H1 (cell line): Measurements from ENCODE around the gene EMP2. TPM values are rescaled to one million over a fixed set of nuclear protein-coding genes. Genes with fewer than 3 reads are reported as not detected.

Experiments
- CTCF ChIA-PET: fragments of 300-600 bp; sonication (Branson Sonifier 250); formaldehyde crosslinking; loops from one replicate; lab custom pipeline; 2021; ENCODE audit not compliant: partially characterized antibody; lab: Charles Lee
- POLR2A ChIA-PET: fragments of 300-600 bp; sonication (Branson Sonifier 250); formaldehyde crosslinking; loops from one replicate; lab custom pipeline; 2021; ENCODE audit warnings: inconsistent platforms; ENCODE audit not compliant: partially characterized antibody; lab: Charles Lee
- DNase-seq, 2 experiments: peaks; one replicate each; pipeline versions ENCODE4 v3.0.0 to v3.0.0-alpha.2; 2010 to 2022; ENCODE audit warnings: low spot score in 2 of 2, low read depth in 1 of 2, mixed read lengths in 1 of 2
- FAIRE-seq: peaks from 2 replicates; lab custom pipeline; 2011; peaks lifted over from hg19 to GRCh38; lab: Jason Lieb, UNC
- H2AFZ ChIP-seq: 2 replicates; pipeline ENCODE4 v1.8.1; 2012; ENCODE audit warnings: low read length, inconsistent platforms
- H2AK5ac ChIP-seq: 2 replicates; pipeline ENCODE4 v1.6.1; 2013; ENCODE audit warnings: low read depth, low read length
- H2BK120ac ChIP-seq: replicated peaks from 2 replicates; pipeline ENCODE3; 2013; ENCODE audit warnings: low read depth, low read length, inconsistent platforms
- H2BK12ac ChIP-seq: 2 replicates; pipeline ENCODE4 v1.6.1; 2013; ENCODE audit warnings: low read depth, low read length
- H2BK15ac ChIP-seq: 2 replicates; pipeline ENCODE4 v1.6.1; 2013; ENCODE audit warnings: low read length
- H2BK20ac ChIP-seq: 2 replicates; pipeline ENCODE4 v1.6.1; 2013; ENCODE audit warnings: low read length
- H2BK5ac ChIP-seq: 2 replicates; pipeline ENCODE4 v1.6.1; 2013; ENCODE audit warnings: low read depth, low read length
- H3K14ac ChIP-seq: 2 replicates; pipeline ENCODE4 v1.6.1; 2013; ENCODE audit warnings: inconsistent platforms; ENCODE audit not compliant: insufficient read length
- H3K18ac ChIP-seq: 2 replicates; pipeline ENCODE4 v1.6.1; 2013; ENCODE audit warnings: low read length; ENCODE audit errors: extremely low read depth
- H3K23ac ChIP-seq: 2 replicates; pipeline ENCODE4 v1.6.1; 2013; ENCODE audit warnings: inconsistent platforms; ENCODE audit not compliant: insufficient read length
- H3K23me2 ChIP-seq: 2 replicates; pipeline ENCODE4 v1.6.1; 2013; ENCODE audit warnings: low read depth, low read length
- H3K27ac ChIP-seq: 2 replicates; pipeline ENCODE4 v1.6.1; 2011; ENCODE audit warnings: low read depth, low read length, inconsistent platforms
- H3K27me3 ChIP-seq, 4 experiments: replicated peaks in 1 of 4; 1 replicate in 1 of 4; 2 replicates in 3 of 4; pipeline versions ENCODE4 v1.6.1 to v1.8.1; 2011 to 2013; ENCODE audit warnings: low read length in 3 of 4, mild to moderate bottlenecking in 3 of 4, inconsistent platforms in 2 of 4, mixed read lengths in 2 of 4, moderate library complexity in 1 of 4; ENCODE audit not compliant: control insufficient read depth in 3 of 4, insufficient read depth in 3 of 4; ENCODE audit errors: extremely low read depth in 1 of 4
- H3K36me3 ChIP-seq, 4 experiments: 2 replicates each; pipeline versions ENCODE4 v1.6.1 to v1.8.1; 2011 to 2013; ENCODE audit warnings: mild to moderate bottlenecking in 4 of 4, low read length in 3 of 4, moderate library complexity in 2 of 4, control low read depth in 1 of 4, inconsistent platforms in 1 of 4; ENCODE audit not compliant: insufficient read depth in 4 of 4, control insufficient read depth in 2 of 4
- H3K4ac ChIP-seq: replicated peaks from 2 replicates; pipeline ENCODE3; 2013; ENCODE audit warnings: low read length, low read depth, mixed read lengths, inconsistent platforms; ENCODE audit not compliant: insufficient read length
- H3K4me1 ChIP-seq, 4 experiments: replicated peaks in 1 of 4; 1 replicate in 1 of 4; 2 replicates in 3 of 4; pipeline versions ENCODE4 v1.6.1 to v1.8.1; 2011 to 2013; ENCODE audit warnings: low read length in 3 of 4, inconsistent platforms in 2 of 4, mixed read lengths in 1 of 4; ENCODE audit not compliant: insufficient read depth in 4 of 4, control insufficient read depth in 3 of 4
- H3K4me2 ChIP-seq, 2 experiments: 2 replicates each; pipeline versions ENCODE4 v1.6.1 to v1.8.1; 2011 to 2013; ENCODE audit warnings: low read depth in 2 of 2, low read length in 2 of 2, control low read depth in 1 of 2, inconsistent platforms in 1 of 2, mild to moderate bottlenecking in 1 of 2; ENCODE audit not compliant: insufficient read depth in 1 of 2
- H3K4me3 ChIP-seq, 4 experiments: fragments of 200-600, 300-600 bp in 1 of 4; sonication (generic), shearing (Covaris generic), sonication (Bioruptor Twin) in 1 of 4; 2 replicates each; pipeline versions ENCODE4 v1.5.1 to v1.8.1; 2011 to 2016; ENCODE audit warnings: low read length in 4 of 4, low read depth in 3 of 4, control low read depth in 2 of 4, inconsistent platforms in 2 of 4, mild to moderate bottlenecking in 2 of 4, mixed read lengths in 1 of 4, moderate library complexity in 1 of 4; ENCODE audit not compliant: insufficient read depth in 2 of 4; ENCODE audit errors: extremely low read depth in 1 of 4
- H3K56ac ChIP-seq: replicated peaks from 2 replicates; pipeline ENCODE3; 2013; ENCODE audit warnings: low read depth, mild to moderate bottlenecking, mixed read lengths, low read length, inconsistent platforms; ENCODE audit not compliant: insufficient read length
- H3K79me1 ChIP-seq: 2 replicates; pipeline ENCODE4 v1.6.1; 2013; ENCODE audit warnings: low read depth, low read length, control low read depth
- H3K79me2 ChIP-seq, 2 experiments: 2 replicates each; pipeline versions ENCODE4 v1.6.1 to v1.8.1; 2012 to 2013; ENCODE audit warnings: low read length in 2 of 2, mild to moderate bottlenecking in 2 of 2, inconsistent platforms in 1 of 2; ENCODE audit not compliant: insufficient read depth in 2 of 2, control insufficient read depth in 1 of 2
- H3K9ac ChIP-seq, 4 experiments: replicated peaks in 1 of 4; 1 replicate in 1 of 4; 2 replicates in 3 of 4; pipeline versions ENCODE4 v1.6.1 to v1.8.1; 2011 to 2013; ENCODE audit warnings: low read depth in 3 of 4, low read length in 3 of 4, control low read depth in 2 of 4, mild to moderate bottlenecking in 2 of 4, moderate library complexity in 2 of 4, inconsistent platforms in 1 of 4; ENCODE audit errors: extremely low read depth in 1 of 4
- H3K9me3 ChIP-seq, 2 experiments: 2 replicates each; pipeline versions ENCODE4 v1.6.1 to v1.8.1; 2012 to 2013; ENCODE audit warnings: mild to moderate bottlenecking in 2 of 2, moderate library complexity in 2 of 2, control low read depth in 1 of 2, inconsistent platforms in 1 of 2, low read depth in 1 of 2, low read length in 1 of 2, mixed read lengths in 1 of 2; ENCODE audit not compliant: insufficient read depth in 2 of 2
- H4K20me1 ChIP-seq, 2 experiments: replicated peaks in 1 of 2; 2 replicates each; pipeline versions ENCODE3 to v1.8.1; 2011 to 2013; ENCODE audit warnings: inconsistent platforms in 2 of 2, low read length in 2 of 2, mild to moderate bottlenecking in 1 of 2; ENCODE audit not compliant: insufficient read depth in 2 of 2, control insufficient read depth in 1 of 2
- H4K5ac ChIP-seq: 2 replicates; pipeline ENCODE4 v1.6.1; 2013; ENCODE audit warnings: low read length, low read depth, mixed read lengths, inconsistent platforms; ENCODE audit not compliant: insufficient read length
- H4K8ac ChIP-seq: 2 replicates; pipeline ENCODE4 v1.8.0; 2013; ENCODE audit warnings: mild to moderate bottlenecking, moderate library complexity, low read length, inconsistent platforms; ENCODE audit not compliant: insufficient read depth; ENCODE audit errors: extremely low read depth
- H4K91ac ChIP-seq: replicated peaks from 2 replicates; pipeline ENCODE3; 2013; ENCODE audit warnings: low read length, mixed read lengths, inconsistent platforms; ENCODE audit not compliant: insufficient read length
- KDM4A ChIP-seq: IDR thresholded peaks from one replicate; pipeline ENCODE4 v1.7.1; 2012; ENCODE audit warnings: low read depth, mild to moderate bottlenecking, moderate library complexity, low read length, inconsistent platforms; ENCODE audit not compliant: severe bottlenecking
- PHF8 ChIP-seq: fragments of 200-600 bp; sonication (generic); conservative IDR thresholded peaks from 2 replicates; pipeline ENCODE4 v1.7.1; 2012; ENCODE audit warnings: low read depth, mild to moderate bottlenecking, inconsistent platforms, low read length, moderate library complexity
- WGBS, 2 experiments: shearing (Covaris generic) in 1 of 2; methylation state at CpG; one replicate each; pipeline versions ENCODE4 v1.1.6 to v1.1.7; 2013 to 2015; ENCODE audit warnings: low lambda C conversion rate in 2 of 2, mixed read lengths in 2 of 2, inconsistent platforms in 1 of 2, low coverage in 1 of 2, missing lambda C conversion rate in 1 of 2; ENCODE audit not compliant: insufficient replicate concordance in 2 of 2, insufficient coverage in 1 of 2, insufficient read length in 1 of 2; ENCODE audit errors: extremely low coverage in 1 of 2, missing lambda C conversion rate in 1 of 2; 5-methylcytosine and 5-hydroxymethylcytosine counted together
- polyA plus RNA-seq, 7 experiments: library from polyadenylated mRNA; depleted of rRNA in 3 of 7; stranded (reverse) in 5 of 7; unstranded in 2 of 7; fragments of >200 nt in 5 of 7; fragments of 200-250 nt in 2 of 7; gene quantifications; 1 replicate in 5 of 7; 2 replicates in 1 of 7; 4 replicates in 1 of 7; pipeline versions ENCODE4 v1.2.1 to v1.2.3, GENCODE V29; 2011 to 2013; ENCODE audit warnings: missing spikeins in 2 of 7, mixed read lengths in 2 of 7
- total RNA-seq: library from RNA; stranded (reverse); fragmentation: NEBNext Ultra II Directional; extraction: Animal tissue kit (Norgen Biotek cat#: 25700); gene quantifications from 2 replicates; pipeline ENCODE4 v1.2.1, GENCODE V29; 2021

EMP2 gene
- total and polyA plus RNA-seq, 2 of the 8 experiments (the other 6 are each of a cell fraction or from before 2014, with no cell fraction given), result 22.6 to 23.3 TPM

DNA sequence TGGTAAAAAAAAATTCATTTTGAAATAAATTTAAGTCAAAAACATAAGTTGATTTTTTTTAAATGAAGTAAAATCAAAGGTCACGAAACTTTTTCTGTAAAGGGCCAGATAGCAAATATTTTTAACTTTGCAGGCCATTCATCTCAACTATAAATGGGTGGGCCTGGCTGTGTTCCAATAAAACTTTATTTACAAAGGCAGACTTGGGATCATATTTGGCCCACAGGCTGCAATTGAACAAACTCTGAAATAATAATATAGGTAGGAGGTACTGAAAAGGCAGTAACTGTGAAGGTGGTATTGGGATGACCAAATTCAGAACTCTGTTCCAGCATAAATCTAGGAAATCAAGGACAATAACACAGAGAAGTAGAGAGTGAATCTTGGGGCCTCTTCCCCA is 12.2 kb upstream of the EMP2 start:
- TF ChIP-seq KDM4A (no peak), PHF8 (no peak)
- Histone ChIP-seq H2BK20ac (no peak overlapping the region), H3K23me2 (no peaks in the 10 kb centered on the region), H3K36me3 (no peaks in the 10 kb centered on the region), H3K4me3 (no peak overlapping the region), H4K5ac (no peak overlapping the region), H3K9me3 (no peaks in the 10 kb centered on the region), H3K79me2 (no peaks in the 10 kb centered on the region), H3K14ac (no peak overlapping the region), H4K8ac (no peak overlapping the region), H2BK12ac (no peak overlapping the region), H3K56ac (no peak overlapping the region), H3K18ac (no peak overlapping the region), H3K4me2 (no peak overlapping the region), H3K27me3 (no peaks in the 10 kb centered on the region), H2BK5ac (no peak overlapping the region), H3K27ac (no peak overlapping the region), H3K4me1 (peaks cover 0 to 4% (median 2%) of the 10 kb centered on the region in 4 experiments; a peak in 3 of 7 replicates), H3K79me1 (no peaks in the 10 kb centered on the region), H4K91ac (no peak overlapping the region), H2AK5ac (no peak overlapping the region), H2BK15ac (no peak overlapping the region), H4K20me1 (no peaks in the 10 kb centered on the region), H3K9ac (no peak overlapping the region), H3K4ac (no peak overlapping the region), H2BK120ac (no peak overlapping the region), H2AFZ (no peak overlapping the region), H3K23ac (no peak overlapping the region)
- POLR2A ChIA-PET, result interaction anchor here (1.6 kb wide), 1 partner anchor 10 kb away, joined by 4 read pairs; no protein-coding TSS in a partner anchor
- DNase-seq (no peak), FAIRE-seq (no peak)
- WGBS, 2 experiments, result 84% methylated on average over 1 of the region's 1 CpG; no CpG with 5 or more reads in 1 of the 2 experiments
- CTCF ChIA-PET, result interaction anchor here (1.0 kb wide), 1 partner anchor 16 kb away, joined by 5 read pairs; no protein-coding TSS in a partner anchor
